HG03457 (cell line): ENCODE measurements around the gene EHBP1.
A peak's percentile ranks its signal among the peaks of the same experiment; 100 is the strongest.

Source experiments
- ATAC-seq: cut with Tn5 transposase; IDR thresholded peaks from one replicate; pipeline ENCODE4 v1.9.1; 2021; ENCODE audit warnings: moderate number of reproducible peaks; ENCODE audit not compliant: unreplicated experiment

The EHBP1 gene

DNA sequence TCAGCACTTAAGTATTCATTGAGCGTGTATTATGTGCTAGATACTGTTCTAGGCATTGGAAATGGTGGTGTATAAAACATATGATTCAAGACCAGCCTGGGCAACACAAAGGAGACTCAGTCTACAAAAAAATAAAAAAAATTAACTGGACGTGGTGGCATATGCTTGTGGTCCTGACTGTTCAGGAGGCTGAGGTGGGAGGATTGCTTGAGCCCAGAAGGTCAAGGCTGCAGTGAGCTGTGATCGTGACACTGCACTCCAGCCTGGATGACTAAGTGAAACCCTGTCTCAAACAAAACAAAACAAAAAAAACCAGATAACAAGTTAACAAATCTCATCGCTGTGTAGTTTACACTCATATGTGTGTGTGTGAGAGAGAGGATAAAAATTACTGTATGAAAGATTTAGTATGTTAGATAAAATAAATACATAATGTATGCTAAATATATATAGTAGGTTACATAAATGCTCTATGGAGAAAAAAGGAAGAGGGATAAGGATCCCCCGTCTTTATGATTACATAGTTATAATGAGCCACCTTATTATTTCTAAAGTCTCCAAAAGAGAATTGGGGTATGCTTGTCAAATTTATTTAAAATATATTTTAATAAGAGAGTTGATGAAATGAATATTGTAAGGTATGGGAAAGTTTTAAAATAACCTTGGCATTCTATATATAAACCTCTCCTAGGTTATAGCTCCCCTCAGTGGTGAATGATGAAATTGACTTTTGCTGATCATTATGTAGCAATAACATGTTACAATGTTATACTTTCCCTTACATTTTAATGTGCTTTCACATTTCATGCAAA is 69.2 kb downstream of the EHBP1 start:
- ATAC-seq: no peak

DNA sequence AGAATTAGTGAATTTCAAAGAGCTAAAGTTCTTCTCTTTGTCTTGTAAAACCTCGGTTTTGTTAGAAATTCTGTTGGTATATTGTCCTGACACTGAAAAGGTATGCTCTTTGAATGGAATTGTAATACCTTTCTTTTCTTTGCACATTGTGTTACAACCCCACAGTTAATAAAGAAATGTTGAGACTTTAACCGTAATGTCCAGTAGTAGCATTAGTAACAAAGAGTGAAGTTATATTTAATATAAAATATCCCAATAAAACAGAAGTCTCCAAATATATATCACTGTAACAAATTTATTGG is 69.8 kb downstream of the EHBP1 start:
- no peak for ATAC-seq

DNA sequence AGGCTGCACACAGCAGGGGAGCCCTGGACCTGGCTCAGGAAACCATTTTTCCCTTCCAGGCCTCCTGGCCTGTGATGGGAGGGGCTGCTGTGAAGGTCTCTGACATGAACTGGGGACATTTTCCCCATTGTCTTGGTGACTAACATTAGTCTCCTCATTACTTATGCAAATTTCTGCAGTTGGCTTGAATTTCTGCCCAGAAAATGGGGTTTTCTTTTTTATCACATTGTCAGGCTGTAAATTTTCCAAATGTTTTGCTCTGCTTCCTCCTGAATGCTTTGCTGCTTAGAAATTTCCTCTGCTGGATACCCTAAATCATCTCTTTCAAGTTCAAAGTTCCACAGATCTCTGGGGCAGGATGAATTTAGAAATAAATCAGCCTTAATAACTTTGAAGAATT is 78.2 kb downstream of the EHBP1 start:
- ATAC-seq: no peak

DNA sequence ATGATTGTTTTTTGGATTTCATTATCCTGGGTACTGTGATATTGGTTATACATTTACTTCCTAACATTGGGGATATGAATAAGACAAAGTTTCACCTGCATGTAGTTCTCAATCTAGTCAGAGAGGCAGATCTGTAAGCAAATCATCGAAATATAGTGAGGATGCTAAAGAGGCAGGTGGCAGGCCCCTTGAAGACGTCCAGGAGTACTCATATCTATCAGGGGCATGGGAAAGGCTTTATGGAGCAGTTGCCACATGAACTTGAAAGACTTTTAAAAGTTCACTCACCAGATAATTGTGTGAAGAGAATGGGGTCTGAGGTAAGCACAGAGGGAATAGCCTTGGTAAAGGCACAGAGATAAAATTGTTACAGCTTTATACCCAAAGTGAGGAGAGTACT is 78.8 kb downstream of the EHBP1 start:
- no peak for ATAC-seq

DNA sequence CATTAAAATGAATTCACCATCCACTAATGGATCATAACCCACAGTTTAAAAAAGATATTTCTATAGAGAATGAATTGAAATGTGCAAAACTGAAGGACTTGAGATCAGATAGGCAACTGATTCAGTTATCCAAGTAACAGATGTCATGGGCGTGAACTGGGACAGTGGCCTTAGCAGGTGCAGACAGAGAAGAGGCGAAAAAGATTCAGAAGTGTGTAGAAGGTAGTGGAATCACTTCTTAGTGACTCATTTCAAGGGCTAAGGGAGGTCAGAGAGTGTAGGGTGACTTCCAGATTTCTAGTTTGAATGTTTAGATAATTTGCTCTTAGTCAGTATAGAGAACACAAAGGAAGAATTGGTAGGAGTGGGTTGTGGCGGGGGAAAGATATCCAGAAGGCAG is 79.7 kb downstream of the EHBP1 start:
- no peak for ATAC-seq

DNA sequence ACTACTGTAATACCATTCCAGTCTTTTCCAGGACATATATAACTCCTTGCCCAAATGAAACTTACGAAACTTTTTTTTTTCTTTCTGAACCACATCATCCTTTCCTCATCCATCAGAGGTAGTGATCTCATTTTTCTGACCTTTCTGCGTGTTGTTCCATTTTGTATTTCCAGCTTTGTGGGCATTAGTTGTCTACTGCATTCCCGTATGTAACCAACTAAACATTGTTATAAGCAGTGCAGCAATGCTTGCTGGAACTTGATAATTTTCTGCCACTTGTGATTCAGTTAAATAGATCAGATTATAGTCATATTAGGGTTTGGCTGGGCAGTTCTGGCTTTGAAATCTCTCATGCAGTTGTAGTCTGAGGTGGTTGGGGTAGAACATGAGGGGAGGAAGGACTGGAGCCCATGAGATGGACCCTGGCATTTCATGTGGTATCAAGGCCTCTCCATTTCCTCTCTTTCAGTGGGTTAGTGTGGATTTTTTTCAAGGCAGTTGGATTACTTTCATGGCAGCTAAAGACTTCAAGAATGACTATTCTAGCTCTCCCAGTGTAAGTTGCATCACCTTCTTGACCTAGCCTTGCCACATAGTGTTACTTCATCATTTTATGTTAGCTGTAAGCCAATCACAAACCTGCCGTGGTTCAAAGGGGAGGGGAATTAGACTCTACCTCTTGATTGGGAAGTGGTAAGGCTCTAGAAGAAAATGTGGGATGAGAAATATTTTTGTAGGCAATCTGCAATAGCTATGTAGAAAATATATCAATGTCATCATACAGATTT is 80.5 kb downstream of the EHBP1 start:
- ATAC-seq: no peak

DNA sequence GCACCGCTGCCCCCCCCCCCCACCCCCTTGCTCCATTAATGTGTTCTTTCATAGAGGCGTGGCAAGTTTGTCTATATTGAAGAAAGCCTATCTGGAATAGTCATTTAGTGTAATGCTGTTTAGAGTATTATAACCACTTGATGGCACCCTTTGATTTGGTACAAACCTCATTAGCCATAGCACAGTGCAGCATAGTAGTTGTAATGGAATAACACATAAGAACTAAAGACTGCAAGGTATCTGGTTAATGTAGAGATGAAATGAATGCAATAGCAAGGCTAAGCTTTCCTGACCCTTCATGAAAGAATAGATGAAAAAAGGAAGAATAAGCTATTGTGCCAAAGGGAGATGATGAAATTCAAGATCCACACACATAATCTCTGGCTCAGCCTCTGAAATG is 81.9 kb downstream of the EHBP1 start:
- no peak for ATAC-seq

DNA sequence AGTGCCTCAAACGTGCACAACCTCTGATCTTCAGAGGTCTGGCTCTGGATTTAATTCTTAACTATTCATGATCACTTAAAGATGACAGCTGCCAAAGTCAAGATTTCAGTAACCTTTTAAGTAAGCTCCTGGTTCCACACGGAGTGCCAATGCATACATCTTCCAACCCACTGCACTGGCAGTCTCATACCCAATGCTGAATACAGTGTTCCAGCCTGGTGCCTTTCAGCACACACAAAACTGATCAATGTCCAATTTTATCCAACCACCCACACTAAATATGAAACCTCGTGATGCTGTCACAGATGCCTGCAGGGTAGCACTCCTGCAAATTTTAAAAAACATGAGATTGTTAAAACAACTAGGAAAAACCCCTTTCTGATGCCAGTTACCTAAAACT is 84.0 kb downstream of the EHBP1 start:
- no peak for ATAC-seq

DNA sequence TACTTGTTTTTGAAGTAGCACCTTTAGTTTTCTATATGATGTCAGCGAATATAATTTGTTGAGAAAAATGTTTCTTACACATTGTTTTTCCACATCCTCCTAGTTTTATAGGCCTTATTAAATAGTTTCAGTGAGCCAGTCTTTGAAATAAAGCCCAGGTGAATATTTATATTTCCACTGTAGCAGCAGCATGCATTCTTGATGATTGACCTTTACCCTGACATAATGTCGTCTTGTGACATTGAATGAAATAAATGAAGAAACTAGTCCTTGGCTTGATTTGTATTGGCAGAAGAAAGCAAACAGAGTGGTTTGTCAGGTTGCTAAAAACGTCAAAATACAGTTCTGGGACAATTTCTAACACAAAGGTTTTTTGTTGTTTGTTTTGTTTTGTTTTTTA is 84.4 kb downstream of the EHBP1 start:
- no peak for ATAC-seq

DNA sequence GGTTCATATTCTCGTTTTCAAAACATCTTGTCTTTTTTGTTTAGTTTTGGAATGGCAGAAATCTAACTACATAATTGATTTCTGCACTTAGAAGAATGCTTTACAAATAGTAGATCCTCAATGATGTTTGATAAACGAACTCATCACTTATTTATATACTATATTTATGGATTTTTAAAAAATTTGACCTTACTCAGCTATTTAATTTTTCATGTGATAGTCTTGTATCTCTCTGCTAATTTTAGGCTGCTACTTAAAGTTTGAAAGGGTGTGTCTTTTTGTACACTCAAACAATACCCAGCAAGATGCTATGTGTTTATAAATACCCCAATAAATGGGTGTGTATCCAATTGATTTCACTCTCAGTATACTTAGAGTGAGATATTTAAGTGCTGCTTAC is 86.9 kb downstream of the EHBP1 start:
- ATAC-seq: no peak

DNA sequence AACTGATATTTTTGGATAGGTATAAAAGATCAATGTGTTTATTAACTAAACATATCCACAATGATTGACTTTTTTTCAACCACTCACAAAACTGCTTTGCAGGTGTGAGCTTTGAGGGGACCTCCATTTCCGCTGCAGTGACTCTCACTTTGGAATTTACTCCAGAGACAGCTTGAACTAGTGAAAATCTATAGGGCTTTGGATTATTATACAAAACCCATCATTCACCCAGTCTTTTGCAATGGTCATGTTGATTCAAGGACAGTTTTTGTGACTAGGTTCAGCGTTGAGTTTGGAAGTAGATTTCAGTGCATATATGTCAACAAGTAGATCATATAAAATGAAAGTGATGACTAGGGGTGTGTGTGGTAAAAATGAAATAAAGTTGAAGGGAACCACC is 87.7 kb downstream of the EHBP1 start:
- ATAC-seq: no peak

DNA sequence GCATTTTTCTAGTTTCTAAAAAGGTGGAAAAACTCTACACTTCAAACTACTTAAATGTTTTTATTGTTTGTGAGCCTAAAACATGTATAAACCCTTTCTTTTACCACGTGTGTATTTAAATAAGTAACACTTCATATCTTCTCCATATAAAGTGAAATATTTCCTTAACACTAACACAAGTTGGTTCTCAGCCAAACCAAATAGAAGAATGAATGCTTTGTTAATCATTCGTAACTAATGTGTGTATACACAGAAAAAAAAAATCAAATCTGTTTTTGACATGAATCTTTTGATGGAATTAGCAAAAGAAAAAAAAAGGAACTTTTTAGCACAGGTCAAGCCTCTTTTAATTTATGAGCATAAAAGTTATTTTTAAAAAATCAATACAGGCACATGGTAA is 89.3 kb downstream of the EHBP1 start:
- no peak for ATAC-seq

DNA sequence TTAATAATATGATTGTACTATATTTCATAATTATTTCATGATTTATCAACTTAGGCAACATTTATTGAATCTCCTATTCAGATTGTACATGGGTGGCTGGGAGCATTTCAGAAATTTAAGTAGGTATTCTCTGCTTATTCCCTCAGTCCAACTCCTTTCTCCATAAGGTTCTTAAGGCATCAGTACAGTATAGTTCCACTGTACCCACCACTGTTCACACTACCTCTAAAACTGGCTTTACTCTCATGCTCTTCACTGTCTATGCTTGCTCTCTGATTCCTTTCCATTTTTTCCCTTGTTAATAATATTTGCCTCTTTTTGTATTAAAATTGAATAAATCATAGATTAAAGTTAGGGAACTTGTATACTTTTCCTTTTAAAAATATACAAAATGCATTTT is 89.8 kb downstream of the EHBP1 start:
- ATAC-seq: no peak

DNA sequence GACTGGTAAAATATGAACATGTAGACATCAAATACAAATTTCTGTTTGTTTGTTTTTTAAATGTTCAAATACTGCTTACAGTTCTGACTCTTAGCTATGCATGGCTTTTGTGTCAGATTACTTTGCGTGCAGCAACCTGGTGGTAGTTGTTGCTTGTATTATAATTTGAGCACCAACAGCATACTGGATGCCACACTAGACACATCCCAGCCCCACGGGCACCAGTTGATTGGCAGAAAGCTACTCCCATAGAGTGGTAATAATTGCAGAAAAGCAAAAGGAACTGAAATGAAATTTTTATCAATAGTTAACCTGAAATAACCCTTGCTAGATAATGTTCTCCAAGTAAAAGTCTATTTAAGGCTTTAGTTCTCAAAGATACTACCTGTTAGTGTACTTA is 91.6 kb downstream of the EHBP1 start:
- ATAC-seq: no peak

DNA sequence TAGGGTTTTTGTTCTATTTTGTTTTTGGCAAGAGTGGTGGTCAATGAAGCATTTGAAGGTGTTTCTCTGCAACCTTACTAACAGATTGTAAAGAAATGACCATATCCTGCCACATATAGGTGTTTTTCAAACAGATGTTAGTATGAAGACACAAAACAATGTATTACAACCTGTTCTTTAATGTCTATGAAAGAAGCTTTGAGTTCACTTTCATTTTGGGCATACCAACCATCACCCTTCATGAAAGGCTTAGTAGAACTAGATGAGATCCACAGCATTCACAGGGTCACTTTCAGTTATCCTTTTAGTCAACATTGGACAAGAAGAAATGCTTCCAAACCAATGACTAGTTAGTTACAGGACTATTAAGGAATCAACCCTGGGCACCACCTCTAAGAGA is 95.1 kb downstream of the EHBP1 start:
- peak; percentile 43 for ATAC-seq

DNA sequence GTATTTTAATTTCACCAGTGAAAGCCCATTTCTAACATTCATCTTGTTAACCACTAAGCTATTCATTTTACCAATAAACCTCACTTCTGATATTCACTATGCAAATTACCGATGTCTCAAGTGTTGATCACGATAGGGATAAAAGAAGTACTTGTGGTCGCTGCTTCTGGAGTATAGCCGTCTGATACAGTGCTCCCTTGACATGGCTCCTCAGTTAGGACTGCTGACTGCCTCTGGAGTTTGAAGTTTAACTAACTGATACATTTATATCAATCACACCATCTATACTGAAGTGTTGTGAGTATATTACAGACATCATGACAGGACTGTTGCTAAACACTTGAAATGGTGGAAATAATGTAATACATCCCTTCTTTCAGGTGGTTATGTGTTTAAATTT is 95.6 kb downstream of the EHBP1 start:
- ATAC-seq: no peak

DNA sequence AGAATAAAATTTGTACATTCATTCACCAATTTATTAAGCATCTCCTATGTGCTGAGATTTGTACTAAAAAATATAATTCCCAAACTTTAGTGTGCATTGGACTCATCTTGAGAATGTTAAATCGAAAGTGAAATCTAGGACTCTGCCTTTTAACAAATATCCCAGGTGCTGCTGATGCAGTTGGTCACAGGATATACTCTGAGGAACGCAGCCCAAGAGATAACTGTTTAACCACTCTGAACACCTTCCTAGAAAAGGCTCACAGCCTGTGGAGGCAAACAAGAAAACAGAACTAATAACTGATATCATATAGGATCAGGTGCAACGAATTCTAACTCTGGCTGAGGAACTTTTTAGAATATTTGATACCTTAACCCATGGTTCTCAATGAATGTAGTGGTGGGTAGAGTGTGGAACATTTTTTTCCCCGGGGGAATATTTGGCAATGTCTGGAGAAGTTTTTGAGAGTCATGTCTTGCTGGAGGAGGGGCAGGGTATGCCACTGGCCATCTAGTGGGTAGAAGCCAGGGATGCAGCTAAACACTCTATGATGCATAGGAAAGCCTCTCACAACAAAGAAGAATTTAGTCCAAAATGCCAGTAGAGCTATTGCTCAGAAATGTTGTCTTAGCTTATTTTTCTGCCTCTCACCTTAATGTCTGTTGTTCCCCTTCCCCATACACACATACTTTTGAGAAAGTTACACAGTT is 96.5 kb downstream of the EHBP1 start:
- no peak for ATAC-seq

DNA sequence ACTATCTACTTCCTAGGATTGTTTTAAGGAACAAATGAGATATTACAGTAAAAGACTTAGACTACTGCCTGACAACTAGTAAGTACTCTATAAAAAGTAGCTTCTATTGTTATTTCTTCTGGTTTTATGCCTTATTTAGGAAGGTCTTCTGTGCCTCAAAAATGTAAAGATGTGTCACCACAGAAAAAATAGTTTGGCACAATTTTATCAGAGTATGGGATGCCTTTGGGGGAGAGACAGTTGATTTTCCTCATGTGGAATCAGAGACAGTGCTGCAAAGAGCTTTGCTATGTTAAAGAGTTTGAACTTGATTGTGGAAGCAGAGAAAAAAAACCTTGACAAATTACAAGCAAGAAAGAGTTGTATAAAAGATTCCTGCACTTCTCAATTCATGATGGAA is 98.4 kb downstream of the EHBP1 start:
- no peak for ATAC-seq

DNA sequence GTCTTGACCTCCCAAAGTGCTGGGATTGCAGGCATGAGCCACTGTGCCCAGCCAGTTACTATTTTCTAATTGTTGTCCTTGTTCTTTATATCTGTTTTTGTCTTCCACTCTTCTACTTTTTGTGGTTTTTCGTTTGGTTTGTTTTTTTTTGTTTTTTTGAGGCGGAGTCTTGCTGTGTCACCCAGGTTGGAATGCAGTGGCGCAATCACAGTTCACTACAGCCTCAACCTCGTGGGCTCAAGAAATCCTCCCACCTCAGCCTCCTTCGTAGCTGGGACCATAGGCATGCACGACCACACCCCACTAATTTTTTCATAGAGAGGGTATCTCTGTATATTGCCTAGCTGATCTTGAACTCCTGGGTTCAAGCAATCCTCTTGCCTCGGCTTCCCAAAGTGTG is 100.7 kb downstream of the EHBP1 start:
- no peak for ATAC-seq

DNA sequence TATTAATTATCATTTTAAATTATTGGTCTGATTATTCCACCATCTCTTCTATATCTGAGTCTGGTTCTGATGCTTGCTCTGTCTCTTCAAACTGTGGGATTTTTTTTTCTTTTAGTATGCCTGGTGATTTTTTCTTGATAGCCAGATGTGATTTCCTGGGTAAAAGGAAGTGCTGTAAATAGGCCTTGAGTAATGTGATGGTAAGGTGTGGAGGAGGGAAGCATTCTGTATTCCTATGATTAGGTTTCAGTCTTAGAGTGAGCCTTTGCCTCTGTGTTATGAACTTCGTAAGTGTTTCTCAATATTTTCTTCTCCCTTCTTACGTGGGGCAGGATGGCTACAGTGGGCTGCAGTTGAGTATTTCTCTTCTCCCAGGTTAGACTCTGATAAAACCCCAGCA is 103.0 kb downstream of the EHBP1 start:
- ATAC-seq: no peak

DNA sequence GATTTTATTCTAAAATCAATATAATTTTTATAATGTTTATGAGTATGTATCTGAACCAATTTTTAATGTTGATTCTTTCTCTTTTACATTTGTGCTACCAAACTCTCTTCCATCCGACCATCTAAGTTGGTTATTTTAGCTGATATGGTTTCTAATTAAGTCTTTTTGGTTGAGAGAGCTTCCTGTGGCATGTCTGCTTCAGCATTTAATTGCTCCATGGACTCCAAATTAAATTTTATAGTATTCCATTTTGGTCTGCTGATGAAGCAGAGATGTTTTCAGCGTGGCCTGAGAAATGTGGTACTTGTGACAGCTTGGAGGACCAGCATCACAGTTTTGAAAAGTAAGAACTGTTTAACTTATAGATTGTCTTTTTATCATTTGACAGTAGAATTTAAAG is 105.6 kb downstream of the EHBP1 start:
- ATAC-seq: no peak

DNA sequence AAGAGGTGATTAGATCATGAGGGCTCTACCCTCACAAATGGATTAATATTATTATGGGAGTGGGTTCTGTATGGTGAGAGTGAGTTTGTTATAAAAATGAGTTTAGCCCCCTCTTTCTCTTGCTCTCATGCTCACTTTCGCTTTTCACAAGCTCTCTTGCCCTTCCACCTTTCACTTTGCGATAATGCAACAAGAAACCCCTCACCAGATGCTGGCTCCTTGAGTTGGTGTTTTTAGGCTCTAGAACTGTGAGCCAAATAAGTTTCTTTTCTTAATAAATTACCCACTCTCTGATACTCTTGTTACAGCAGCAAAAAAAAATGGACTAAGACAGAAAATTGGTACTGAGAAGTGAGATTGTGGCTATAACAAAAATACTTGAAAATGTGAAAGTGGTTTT is 106.5 kb downstream of the EHBP1 start:
- no peak for ATAC-seq
